Heart left ventricle (tissue), 13 donors: Measurements from ENCODE around the gene TRMT10C.
"Not testable (repeated sequence)": the region's sequence is repeated elsewhere in the genome, so short reads cannot be mapped to it uniquely, and the experiment has no call there.

ENCODE experiments used
- POLR2A ChIP-seq, 2 donors: fragments of 450-650 bp; IDR thresholded peaks; one replicate each; pipeline ENCODE4 v1.6.1; 2017; ENCODE audit warnings: antibody characterized with exemption in 2 of 2, mild to moderate bottlenecking in 2 of 2, moderate library complexity in 2 of 2
- TF ChIP-seq, protein P1 (sequence below), 12 donors: fragments of 200-600 bp; sonication (generic) in 4 of 12; IDR thresholded peaks; one replicate each; pipeline versions ENCODE4 v1.5.0 to v1.8.0; 2018 to 2022; ENCODE audit warnings: antibody characterized with exemption in 12 of 12, mild to moderate bottlenecking in 5 of 12
- donor health status: ischemic (EF 13 %, LVEDD 7.1; RV severe dilation, severe dysfunction).
- donor health status: DM: no; HTN: yes; CAD: no.
- donor health status: DM: no; HTN: no; CAD: no.
- donor health status: ischemic (EF 25% LVEDD 6.9; RV normal size, moderate dysfunction).
- donor health status: ischemic (EF 25% LVEDD 5.7; RV mildly dilated, moderate dysfunction).
- donor health status: ischemic (EF 35%, LVEDD 5.7; RV mildly dilated, moderate dysfunction).
- donor health status: nonischemic (EF 11% LVEDD 7.7; RV severe dilation, severe dysfunction).
- donor health status: DM: yes; HTN: yes; CAD: no.
- donor health status: PGD.
- donor health status: ischemic (EF 29% LVEDD 5.4; RV normal size, mild dysfunction).
- donor health status: nonischemic (EF 23%, LVEDD 6.1; RV moderate dilation, normal function).

DNA sequence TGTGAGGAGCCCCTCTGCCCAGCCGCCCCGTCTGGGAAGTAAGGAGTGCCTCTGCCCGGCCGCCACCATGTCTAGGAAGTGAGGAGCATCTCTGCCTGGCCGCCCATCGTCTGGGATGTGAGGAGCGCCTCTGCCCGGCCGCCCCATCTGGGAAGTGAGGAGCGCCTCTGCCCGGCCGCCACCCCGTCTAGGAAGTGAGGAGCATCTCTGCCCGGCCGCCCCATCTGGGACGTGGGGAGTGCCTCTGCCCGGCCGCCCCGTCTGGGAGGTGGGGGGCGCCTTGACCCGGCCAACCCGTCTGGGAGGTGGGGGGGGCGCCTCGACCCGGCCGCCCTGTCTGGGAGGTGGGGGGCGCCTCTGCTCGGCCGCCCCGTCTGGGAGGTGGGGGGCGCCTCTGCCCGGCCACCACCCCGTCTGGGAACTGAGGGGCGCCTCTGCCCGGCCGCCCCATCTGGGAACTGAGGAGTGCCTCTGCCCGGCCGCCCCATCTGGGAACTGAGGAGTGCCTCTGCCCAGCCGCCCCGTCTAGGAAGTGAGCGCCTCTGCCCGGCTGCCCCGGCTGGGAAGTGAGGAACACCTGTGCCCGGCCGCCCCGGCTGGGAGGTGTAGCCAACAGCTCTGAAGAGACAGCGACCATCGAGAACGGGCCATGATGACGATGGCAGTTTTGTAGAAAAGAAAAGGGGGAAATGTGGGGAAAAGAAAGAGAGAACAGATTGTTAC is 10.1 kb upstream of the TRMT10C start:
- TF ChIP-seq, protein P1, sequence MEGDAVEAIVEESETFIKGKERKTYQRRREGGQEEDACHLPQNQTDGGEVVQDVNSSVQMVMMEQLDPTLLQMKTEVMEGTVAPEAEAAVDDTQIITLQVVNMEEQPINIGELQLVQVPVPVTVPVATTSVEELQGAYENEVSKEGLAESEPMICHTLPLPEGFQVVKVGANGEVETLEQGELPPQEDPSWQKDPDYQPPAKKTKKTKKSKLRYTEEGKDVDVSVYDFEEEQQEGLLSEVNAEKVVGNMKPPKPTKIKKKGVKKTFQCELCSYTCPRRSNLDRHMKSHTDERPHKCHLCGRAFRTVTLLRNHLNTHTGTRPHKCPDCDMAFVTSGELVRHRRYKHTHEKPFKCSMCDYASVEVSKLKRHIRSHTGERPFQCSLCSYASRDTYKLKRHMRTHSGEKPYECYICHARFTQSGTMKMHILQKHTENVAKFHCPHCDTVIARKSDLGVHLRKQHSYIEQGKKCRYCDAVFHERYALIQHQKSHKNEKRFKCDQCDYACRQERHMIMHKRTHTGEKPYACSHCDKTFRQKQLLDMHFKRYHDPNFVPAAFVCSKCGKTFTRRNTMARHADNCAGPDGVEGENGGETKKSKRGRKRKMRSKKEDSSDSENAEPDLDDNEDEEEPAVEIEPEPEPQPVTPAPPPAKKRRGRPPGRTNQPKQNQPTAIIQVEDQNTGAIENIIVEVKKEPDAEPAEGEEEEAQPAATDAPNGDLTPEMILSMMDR (IDR thresholded peaks at IDR 0.05): not testable (repeated sequence)
- TF ChIP-seq POLR2A (IDR thresholded peaks at IDR 0.05): not testable (repeated sequence)
